ENCODE results near the gene CYP11A1. TPM values are rescaled to one million over a fixed set of nuclear protein-coding genes. Genes with fewer than 3 reads are reported as not detected.

Gene CYP11A1
- total RNA-seq, 1 donor from 2014 or later = 0.27 TPM

GRCh38 chr15:74330861-74331408, 36.5 kb downstream of the CYP11A1 start:
- no peaks in the 10 kb centered on the region for H3K36me3 ChIP-seq
- no peaks in the 10 kb centered on the region for H3K4me1 ChIP-seq
- H3K4me3 ChIP-seq = no peak overlapping the region
- no peak for DNase-seq
- peaks cover 7% of the 10 kb centered on the region for H3K27me3 ChIP-seq (ENCODE audit: low read depth)
- no peak for TF ChIP-seq CTCF (IDR thresholded peaks at IDR 0.05; ENCODE audit: borderline replicate concordance)
- H3K9me3 ChIP-seq (replicated peaks) = no peaks in the 10 kb centered on the region
- intact Hi-C loops (cut with micrococcal nuclease) = no loop called here
- no peak overlapping the region for H3K27ac ChIP-seq (replicated peaks)

- intact Hi-C loops (cut with micrococcal nuclease) = no loop called here
These were observed 39.0 kb downstream of the CYP11A1 start for GRCh38 chr15:74328331-74329056.

GRCh38 chr15:74327756-74328155, 39.7 kb downstream of the CYP11A1 start:
- DNase-seq = no peak
- Histone ChIP-seq H3K27me3 (ENCODE audit: low read depth) (no peaks in the 10 kb centered on the region), H3K36me3 (no peaks in the 10 kb centered on the region), H3K4me1 (no peaks in the 10 kb centered on the region), H3K9me3 (replicated peaks) (no peaks in the 10 kb centered on the region), H3K4me3 (no peak overlapping the region), H3K27ac (replicated peaks) (no peak overlapping the region)
- intact Hi-C loops (cut with micrococcal nuclease) = no loop called here
- TF ChIP-seq CTCF (IDR thresholded peaks at IDR 0.05; ENCODE audit: borderline replicate concordance) = no peak

More at GRCh38 chr15:74328331-74329056, 39.0 kb downstream of the CYP11A1 start:
- no peak for DNase-seq
- TF ChIP-seq CTCF (IDR thresholded peaks at IDR 0.05; ENCODE audit: borderline replicate concordance) = no peak
- Histone ChIP-seq H3K27ac (replicated peaks) (no peak overlapping the region), H3K4me1 (no peaks in the 10 kb centered on the region), H3K4me3 (no peak overlapping the region), H3K9me3 (replicated peaks) (no peaks in the 10 kb centered on the region), H3K27me3 (ENCODE audit: low read depth) (no peaks in the 10 kb centered on the region), H3K36me3 (no peaks in the 10 kb centered on the region)

GRCh38 chr15:74326746-74327145, 40.7 kb downstream of the CYP11A1 start:
- H3K27me3 ChIP-seq (ENCODE audit: low read depth) = no peaks in the 10 kb centered on the region
- H3K36me3 ChIP-seq = no peaks in the 10 kb centered on the region
- intact Hi-C loops (cut with micrococcal nuclease) = no loop called here
- no peak overlapping the region for H3K27ac ChIP-seq (replicated peaks)
- DNase-seq = no peak
- no peak for TF ChIP-seq CTCF (IDR thresholded peaks at IDR 0.05; ENCODE audit: borderline replicate concordance)
- H3K9me3 ChIP-seq (replicated peaks) = no peaks in the 10 kb centered on the region
- H3K4me3 ChIP-seq = no peak overlapping the region
- H3K4me1 ChIP-seq = no peaks in the 10 kb centered on the region

- H3K27ac ChIP-seq (replicated peaks) = no peak overlapping the region
- no peaks in the 10 kb centered on the region for H3K9me3 ChIP-seq (replicated peaks)
- TF ChIP-seq CTCF (IDR thresholded peaks at IDR 0.05; ENCODE audit: borderline replicate concordance) = no peak
- H3K4me3 ChIP-seq = no peak overlapping the region
- peaks cover 9% of the 10 kb centered on the region for H3K4me1 ChIP-seq
- intact Hi-C loops (cut with micrococcal nuclease) = loop anchor here (5.0 kb wide), 1 partner anchor 197 kb away; no protein-coding TSS in a partner anchor
- no peaks in the 10 kb centered on the region for H3K27me3 ChIP-seq (ENCODE audit: low read depth)
- H3K36me3 ChIP-seq = no peaks in the 10 kb centered on the region
- no peak for DNase-seq
These were observed 42.7 kb downstream of the CYP11A1 start for GRCh38 chr15:74324714-74325113.
